Neutrophil (primary cell): ENCODE data around the gene SORL1-AS1.

Experiments used
- H3K27ac ChIP-seq: fragments of 200-600 bp; sonication (generic); 2 replicates; pipeline ENCODE4 v1.5.1; 2016; ENCODE audit warnings: mild to moderate bottlenecking, moderate library complexity
- H3K27me3 ChIP-seq: fragments of 200-600 bp; sonication (generic); 2 replicates; pipeline ENCODE4 v1.6.0; 2016; ENCODE audit warnings: mild to moderate bottlenecking
- H3K36me3 ChIP-seq: fragments of 200-600 bp; sonication (generic); 2 replicates; pipeline ENCODE4 v1.5.1; 2017
- H3K4me1 ChIP-seq, 2 experiments: fragments of 200-600 bp in 1 of 2; sonication (generic) in 1 of 2; 1 replicate in 1 of 2; 2 replicates in 1 of 2; pipeline versions ENCODE4 v1.5.1 to v1.6.1; 2013 to 2016; ENCODE audit warnings: low read depth in 1 of 2, low read length in 1 of 2, mild to moderate bottlenecking in 1 of 2, moderate library complexity in 1 of 2; ENCODE audit not compliant: control insufficient read depth in 1 of 2, insufficient read depth in 1 of 2
- H3K4me3 ChIP-seq, 2 experiments: fragments of 200-600 bp in 1 of 2; sonication (generic) in 1 of 2; 1 replicate in 1 of 2; 2 replicates in 1 of 2; pipeline ENCODE4 v1.5.1; 2013 to 2016; ENCODE audit warnings: low read depth in 1 of 2, low read length in 1 of 2, mild to moderate bottlenecking in 1 of 2, moderate library complexity in 1 of 2
- H3K9me3 ChIP-seq: fragments of 200-600 bp; sonication (generic); 2 replicates; pipeline ENCODE4 v1.5.1; 2016
- TF ChIP-seq, protein P1 (sequence below): fragments of 200-600 bp; sonication (generic); IDR thresholded peaks from 2 replicates; pipeline ENCODE4 v1.5.1; 2016; ENCODE audit warnings: antibody characterized with exemption

SORL1-AS1 gene

DNA sequence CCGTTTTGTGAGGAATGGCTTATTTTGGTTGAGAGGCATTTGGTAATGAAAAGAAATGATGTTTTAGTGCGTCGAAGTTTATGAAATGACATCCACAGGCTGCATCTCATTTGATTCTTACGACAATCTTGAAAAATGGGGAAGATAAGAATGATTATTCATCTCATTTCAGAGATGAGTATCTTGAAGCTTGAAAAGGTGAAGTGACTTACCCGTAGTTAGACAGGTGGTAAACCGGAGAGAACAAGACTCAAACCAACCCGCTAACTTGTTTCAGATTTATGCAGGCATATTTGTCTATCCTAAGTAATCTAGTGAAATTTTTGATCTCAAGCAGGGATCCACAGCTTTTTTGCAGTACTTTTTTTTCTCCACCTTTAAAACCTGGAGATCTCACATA, 9.1 kb upstream of the SORL1-AS1 start:
- Histone ChIP-seq H3K9me3 (no peaks in the 10 kb centered on the region), H3K4me1 (peaks cover 100% of the 10 kb centered on the region in 2 experiments), H3K4me3 (peak overlapping the region; percentile 26 to 46), H3K36me3 (peaks cover 52% of the 10 kb centered on the region), H3K27ac (peak overlapping the region; percentile 98), H3K27me3 (no peaks in the 10 kb centered on the region)
- TF ChIP-seq, protein P1, sequence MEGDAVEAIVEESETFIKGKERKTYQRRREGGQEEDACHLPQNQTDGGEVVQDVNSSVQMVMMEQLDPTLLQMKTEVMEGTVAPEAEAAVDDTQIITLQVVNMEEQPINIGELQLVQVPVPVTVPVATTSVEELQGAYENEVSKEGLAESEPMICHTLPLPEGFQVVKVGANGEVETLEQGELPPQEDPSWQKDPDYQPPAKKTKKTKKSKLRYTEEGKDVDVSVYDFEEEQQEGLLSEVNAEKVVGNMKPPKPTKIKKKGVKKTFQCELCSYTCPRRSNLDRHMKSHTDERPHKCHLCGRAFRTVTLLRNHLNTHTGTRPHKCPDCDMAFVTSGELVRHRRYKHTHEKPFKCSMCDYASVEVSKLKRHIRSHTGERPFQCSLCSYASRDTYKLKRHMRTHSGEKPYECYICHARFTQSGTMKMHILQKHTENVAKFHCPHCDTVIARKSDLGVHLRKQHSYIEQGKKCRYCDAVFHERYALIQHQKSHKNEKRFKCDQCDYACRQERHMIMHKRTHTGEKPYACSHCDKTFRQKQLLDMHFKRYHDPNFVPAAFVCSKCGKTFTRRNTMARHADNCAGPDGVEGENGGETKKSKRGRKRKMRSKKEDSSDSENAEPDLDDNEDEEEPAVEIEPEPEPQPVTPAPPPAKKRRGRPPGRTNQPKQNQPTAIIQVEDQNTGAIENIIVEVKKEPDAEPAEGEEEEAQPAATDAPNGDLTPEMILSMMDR = no peak

DNA sequence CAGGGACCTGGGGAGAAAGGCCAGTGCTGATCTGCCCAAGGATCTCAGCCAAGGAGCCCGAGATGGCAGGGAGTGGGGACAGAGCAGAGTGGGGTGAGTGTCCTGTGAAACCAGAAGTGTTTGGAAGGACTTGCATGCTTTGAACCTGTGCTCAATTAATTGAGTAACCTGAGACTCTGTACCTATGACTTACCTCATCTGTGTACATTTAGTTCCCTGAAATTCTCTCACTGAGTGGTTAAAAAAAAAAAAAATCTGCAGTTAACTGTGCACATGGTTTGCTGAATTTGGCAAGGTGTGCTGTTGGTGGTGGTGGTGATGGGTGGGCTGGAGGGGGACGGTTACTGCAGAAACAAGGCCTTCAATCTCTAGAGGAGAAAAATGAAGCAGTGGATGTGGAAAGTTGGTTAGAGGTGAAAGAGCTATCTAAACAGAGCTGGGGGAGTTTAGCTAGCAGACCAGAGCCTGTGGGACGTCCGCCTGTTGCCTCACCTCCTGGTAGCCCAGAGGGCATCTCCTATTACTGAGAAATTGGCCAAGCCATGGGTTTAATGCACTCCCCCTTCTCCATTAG, 8.3 kb upstream of the SORL1-AS1 start:
- no peaks in the 10 kb centered on the region for H3K27me3 ChIP-seq
- H3K4me1 ChIP-seq = peaks cover 100% of the 10 kb centered on the region in 2 experiments
- peaks cover 53% of the 10 kb centered on the region for H3K36me3 ChIP-seq
- H3K9me3 ChIP-seq = no peaks in the 10 kb centered on the region
- TF ChIP-seq, protein P1 = no peak
- peak overlapping the region; percentile 98 for H3K27ac ChIP-seq
- peak overlapping the region; percentile 26 to 46 for H3K4me3 ChIP-seq

DNA sequence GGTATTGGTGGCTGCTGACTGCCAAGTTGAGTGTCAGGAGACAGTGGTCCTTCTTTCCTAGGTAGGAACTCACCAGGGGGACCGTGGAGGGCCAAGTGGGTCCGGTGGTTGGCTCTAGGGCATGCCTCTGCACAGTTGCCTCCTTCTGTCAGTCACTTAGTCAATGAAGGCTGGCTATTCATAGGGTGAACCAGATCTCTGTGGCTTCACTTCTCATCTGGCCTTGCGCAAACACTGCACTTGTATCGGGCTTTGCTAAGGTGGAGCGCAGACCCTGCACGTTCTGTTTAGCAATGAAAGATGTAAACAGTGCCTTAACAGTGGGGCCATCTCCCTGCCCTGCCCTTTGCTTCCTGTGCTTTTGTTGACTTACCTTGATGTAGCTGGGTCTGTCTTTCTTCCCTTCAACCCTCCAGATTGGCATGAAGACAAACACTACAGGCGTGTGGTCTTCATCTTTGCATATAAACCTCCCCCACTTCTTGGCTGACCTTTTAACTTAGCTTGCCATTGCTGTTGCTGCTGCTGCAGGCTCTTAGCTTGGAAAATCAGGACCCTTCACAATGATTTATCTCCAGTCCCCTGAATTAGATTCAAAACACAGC, 6.7 kb upstream of the SORL1-AS1 start:
- H3K9me3 ChIP-seq = no peaks in the 10 kb centered on the region
- TF ChIP-seq, protein P1 = no peak
- peak overlapping the region; percentile 98 for H3K27ac ChIP-seq
- H3K4me1 ChIP-seq = peaks cover 100% of the 10 kb centered on the region in 2 experiments
- H3K36me3 ChIP-seq = peaks cover 62% of the 10 kb centered on the region
- H3K4me3 ChIP-seq = peak overlapping the region; percentile 69 to 99
- H3K27me3 ChIP-seq = no peaks in the 10 kb centered on the region

DNA sequence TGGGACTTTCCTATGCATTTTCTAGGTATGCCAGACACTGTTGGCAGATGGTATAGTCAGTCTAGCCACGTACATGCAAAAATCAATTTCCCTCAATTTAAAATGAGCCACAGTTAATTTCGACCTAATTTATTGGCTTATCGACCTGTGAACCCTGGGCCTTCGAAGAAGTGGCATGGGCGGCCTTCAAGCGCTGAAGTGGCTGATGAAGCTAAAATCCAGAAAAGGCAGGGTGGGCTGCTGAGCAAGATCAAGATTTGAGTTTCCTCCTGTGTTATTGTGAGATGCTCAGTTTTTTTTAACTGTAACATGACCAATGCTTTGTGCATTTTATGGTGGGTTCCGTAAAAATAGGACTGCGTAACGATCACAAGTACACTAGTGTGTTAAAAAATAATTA, 5.8 kb upstream of the SORL1-AS1 start:
- TF ChIP-seq, protein P1 = no peak
- peak overlapping the region; percentile 98 for H3K27ac ChIP-seq

DNA sequence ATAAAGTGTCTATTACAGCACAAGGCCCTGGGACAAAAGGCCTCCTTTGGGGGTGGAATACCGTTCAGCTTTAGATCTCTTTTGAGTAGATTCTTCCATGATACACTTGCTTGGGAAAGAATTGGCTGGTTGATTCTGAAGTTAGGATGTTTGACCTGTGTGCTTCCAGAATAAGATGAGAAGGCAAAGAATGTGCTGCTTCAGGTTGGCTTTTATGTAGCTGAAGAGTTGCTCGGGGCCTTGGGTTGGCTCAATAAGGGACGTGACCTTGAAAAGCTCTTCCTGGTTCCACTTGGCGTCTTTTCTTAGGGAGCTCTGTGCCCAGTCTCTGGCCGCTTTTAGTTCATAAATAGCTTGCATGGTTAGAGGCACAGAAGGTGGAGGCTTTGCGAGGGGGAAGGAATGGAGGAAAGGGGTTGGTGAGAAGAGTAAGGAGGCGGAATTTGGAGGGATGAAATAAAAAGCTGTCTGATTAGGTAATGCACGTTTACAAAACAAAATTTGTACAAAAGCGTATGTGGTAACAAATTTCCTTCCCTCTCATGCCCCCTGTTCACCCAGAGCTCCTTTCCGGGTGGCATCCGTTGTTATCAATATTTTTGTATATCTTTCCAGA, 4.2 kb upstream of the SORL1-AS1 start:
- H3K4me1 ChIP-seq = peaks cover 75 to 88% of the 10 kb centered on the region in 2 experiments
- peaks cover 63% of the 10 kb centered on the region for H3K36me3 ChIP-seq
- no peaks in the 10 kb centered on the region for H3K9me3 ChIP-seq
- TF ChIP-seq, protein P1 = no peak
- no peaks in the 10 kb centered on the region for H3K27me3 ChIP-seq
- H3K27ac ChIP-seq = peak overlapping the region; percentile 98
- peak overlapping the region; percentile 69 to 99 for H3K4me3 ChIP-seq

More for the DNA sequence above, 5.8 kb upstream of the SORL1-AS1 start:
- Histone ChIP-seq H3K27me3 (no peaks in the 10 kb centered on the region), H3K4me1 (peaks cover 92 to 100% of the 10 kb centered on the region in 2 experiments), H3K4me3 (peak overlapping the region; percentile 69 to 99), H3K9me3 (no peaks in the 10 kb centered on the region), H3K36me3 (peaks cover 67% of the 10 kb centered on the region)
